ENCODE measurements around the gene PLXDC1.

- TF ChIP-seq, protein P1, sequence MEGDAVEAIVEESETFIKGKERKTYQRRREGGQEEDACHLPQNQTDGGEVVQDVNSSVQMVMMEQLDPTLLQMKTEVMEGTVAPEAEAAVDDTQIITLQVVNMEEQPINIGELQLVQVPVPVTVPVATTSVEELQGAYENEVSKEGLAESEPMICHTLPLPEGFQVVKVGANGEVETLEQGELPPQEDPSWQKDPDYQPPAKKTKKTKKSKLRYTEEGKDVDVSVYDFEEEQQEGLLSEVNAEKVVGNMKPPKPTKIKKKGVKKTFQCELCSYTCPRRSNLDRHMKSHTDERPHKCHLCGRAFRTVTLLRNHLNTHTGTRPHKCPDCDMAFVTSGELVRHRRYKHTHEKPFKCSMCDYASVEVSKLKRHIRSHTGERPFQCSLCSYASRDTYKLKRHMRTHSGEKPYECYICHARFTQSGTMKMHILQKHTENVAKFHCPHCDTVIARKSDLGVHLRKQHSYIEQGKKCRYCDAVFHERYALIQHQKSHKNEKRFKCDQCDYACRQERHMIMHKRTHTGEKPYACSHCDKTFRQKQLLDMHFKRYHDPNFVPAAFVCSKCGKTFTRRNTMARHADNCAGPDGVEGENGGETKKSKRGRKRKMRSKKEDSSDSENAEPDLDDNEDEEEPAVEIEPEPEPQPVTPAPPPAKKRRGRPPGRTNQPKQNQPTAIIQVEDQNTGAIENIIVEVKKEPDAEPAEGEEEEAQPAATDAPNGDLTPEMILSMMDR (tag by site-specific recombination; IDR thresholded peaks at IDR 0.05), result no peak
- TF ChIP-seq GLI4 (tag by site-specific recombination; IDR thresholded peaks at IDR 0.05) (no peak), SETDB1 (IDR thresholded peaks at IDR 0.05; ENCODE audit: insufficient read length, low read length) (no peak), KLF7 (tag by site-specific recombination; IDR thresholded peaks at IDR 0.05; ENCODE audit: borderline replicate concordance) (no peak), PBX3 (CRISPR knock-in tag; IDR thresholded peaks at IDR 0.05) (no peak), ZNF146 (tag by site-specific recombination; IDR thresholded peaks at IDR 0.05) (no peak), SP2 (tag by site-specific recombination; IDR thresholded peaks at IDR 0.05) (no peak), ZNF48 (tag by site-specific recombination; IDR thresholded peaks at IDR 0.05) (no peak), ZFP37 (tag by site-specific recombination; IDR thresholded peaks at IDR 0.05) (no peak), ZNF302 (tag by site-specific recombination; IDR thresholded peaks at IDR 0.05; ENCODE audit: low read depth) (no peak)
- TF ChIP-seq, protein P2, sequence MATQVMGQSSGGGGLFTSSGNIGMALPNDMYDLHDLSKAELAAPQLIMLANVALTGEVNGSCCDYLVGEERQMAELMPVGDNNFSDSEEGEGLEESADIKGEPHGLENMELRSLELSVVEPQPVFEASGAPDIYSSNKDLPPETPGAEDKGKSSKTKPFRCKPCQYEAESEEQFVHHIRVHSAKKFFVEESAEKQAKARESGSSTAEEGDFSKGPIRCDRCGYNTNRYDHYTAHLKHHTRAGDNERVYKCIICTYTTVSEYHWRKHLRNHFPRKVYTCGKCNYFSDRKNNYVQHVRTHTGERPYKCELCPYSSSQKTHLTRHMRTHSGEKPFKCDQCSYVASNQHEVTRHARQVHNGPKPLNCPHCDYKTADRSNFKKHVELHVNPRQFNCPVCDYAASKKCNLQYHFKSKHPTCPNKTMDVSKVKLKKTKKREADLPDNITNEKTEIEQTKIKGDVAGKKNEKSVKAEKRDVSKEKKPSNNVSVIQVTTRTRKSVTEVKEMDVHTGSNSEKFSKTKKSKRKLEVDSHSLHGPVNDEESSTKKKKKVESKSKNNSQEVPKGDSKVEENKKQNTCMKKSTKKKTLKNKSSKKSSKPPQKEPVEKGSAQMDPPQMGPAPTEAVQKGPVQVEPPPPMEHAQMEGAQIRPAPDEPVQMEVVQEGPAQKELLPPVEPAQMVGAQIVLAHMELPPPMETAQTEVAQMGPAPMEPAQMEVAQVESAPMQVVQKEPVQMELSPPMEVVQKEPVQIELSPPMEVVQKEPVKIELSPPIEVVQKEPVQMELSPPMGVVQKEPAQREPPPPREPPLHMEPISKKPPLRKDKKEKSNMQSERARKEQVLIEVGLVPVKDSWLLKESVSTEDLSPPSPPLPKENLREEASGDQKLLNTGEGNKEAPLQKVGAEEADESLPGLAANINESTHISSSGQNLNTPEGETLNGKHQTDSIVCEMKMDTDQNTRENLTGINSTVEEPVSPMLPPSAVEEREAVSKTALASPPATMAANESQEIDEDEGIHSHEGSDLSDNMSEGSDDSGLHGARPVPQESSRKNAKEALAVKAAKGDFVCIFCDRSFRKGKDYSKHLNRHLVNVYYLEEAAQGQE (tag by site-specific recombination; IDR thresholded peaks at IDR 0.05), result no peak
These were observed 40.5 kb upstream of the PLXDC1 start for GRCh38 chr17:39191750-39192510.
